Pancreas (tissue), 10 donors: ENCODE results near the gene CST3. TPM values are rescaled to one million over a fixed set of nuclear protein-coding genes. Genes with fewer than 3 reads are reported as not detected.
"Not testable (repeated sequence)": the region's sequence is repeated elsewhere in the genome, so short reads cannot be mapped to it uniquely, and the experiment has no call there.

Source experiments
- ATAC-seq, 4 donors: fragments of 200-7000 bp; cut with Tn5 transposase; one replicate each; pipeline versions ENCODE4 v1.8.0 to v1.9.1; 2020; ENCODE audit warnings: mild to moderate bottlenecking in 4 of 4, moderate library complexity in 4 of 4
- DNase-seq, 6 donors: peaks; one replicate each; pipeline ENCODE4 v3.0.0-alpha.2; 2020
- FAIRE-seq: peaks from 2 replicates; lab custom pipeline; 2012; peaks lifted over from hg19 to GRCh38; lab: Jason Lieb, UNC
- H3K27ac ChIP-seq, 4 donors: fragments of 200-600 bp; sonication (generic); 1 replicate in 3 of 4; 2 replicates in 1 of 4; pipeline versions ENCODE4 v1.5.0 to v1.8.0; 2020
- H3K27me3 ChIP-seq, 4 donors: fragments of 200-600 bp; one replicate each; pipeline ENCODE4 v1.8.0; 2021
- H3K36me3 ChIP-seq, 3 donors: fragments of 200-600 bp; sonication (generic) in 1 of 3; one replicate each; pipeline versions ENCODE4 v1.5.0 to v1.8.0; 2020 to 2021
- H3K4me1 ChIP-seq, 3 donors: fragments of 200-600 bp; one replicate each; pipeline ENCODE4 v1.8.0; 2021
- H3K4me3 ChIP-seq, 4 donors: fragments of 200-600 bp; sonication (generic) in 2 of 4; one replicate each; pipeline versions ENCODE4 v1.5.0 to v1.8.0; 2020 to 2021
- H3K9me3 ChIP-seq, 4 donors: fragments of 200-600 bp; one replicate each; pipeline ENCODE4 v1.8.0; 2021
- CTCF ChIP-seq, 4 donors: fragments of 200-600 bp; sonication (generic) in 3 of 4; IDR thresholded peaks; one replicate each; pipeline versions ENCODE4 v1.5.0 to v1.8.0; 2021; ENCODE audit warnings: antibody characterized with exemption in 4 of 4
- WGBS, 2 donors: extraction: QIAGEN DNeasy Blood & Tissue Kit; methylation state at CpG; one replicate each; pipeline ENCODE4 v1.1.7; 2013; 5-methylcytosine and 5-hydroxymethylcytosine counted together
- intact Hi-C, 3 donors: fragments of 100-400 bp; cut with DNase I; formaldehyde crosslinking; loops; one replicate each; pipeline versions ENCODE4 v1.11.1 to v1.14.2; 2022
- polyA plus RNA-seq, 2 donors: library from polyadenylated mRNA; stranded (reverse); fragments of 200-250 nt; gene quantifications; one replicate each; pipeline ENCODE4 v1.2.3, GENCODE V29; 2013
- total RNA-seq, 6 donors: library from RNA; stranded (reverse); fragmentation: NEBNext Ultra II Directional in 4 of 6; extraction: Animal tissue kit (Norgen Biotek cat#: 25700) in 4 of 6; gene quantifications; one replicate each; pipeline versions ENCODE4 v1.2.1 to v1.2.4, GENCODE V29; 2021 to 2023
- donor health status: healthy with polysubstance abuse.
- donor health status: DM: no; HTN: no; CAD: no; lungs with moderate emphysema.
- donor health status: DM: no; HTN: no; CAD: no.
- donor health status: control.
- donor health status: control.
- donor health status: Bipolar disorder and iron deficiency.
- donor health status: DM: yes; HTN: yes; CAD: no.
- donor health status: DM: no; HTN: no; CAD: no.
- donor health status: DM: no; HTN: no; CAD: no.
- donor health status: DM: yes; HTN: yes; CAD: no.

The CST3 gene
- total RNA-seq (100 to 1,000 TPM; 232 to 445 (median 264) TPM), polyA plus RNA-seq (100 to 1,000 TPM; 201 to 319 TPM)

DNA sequence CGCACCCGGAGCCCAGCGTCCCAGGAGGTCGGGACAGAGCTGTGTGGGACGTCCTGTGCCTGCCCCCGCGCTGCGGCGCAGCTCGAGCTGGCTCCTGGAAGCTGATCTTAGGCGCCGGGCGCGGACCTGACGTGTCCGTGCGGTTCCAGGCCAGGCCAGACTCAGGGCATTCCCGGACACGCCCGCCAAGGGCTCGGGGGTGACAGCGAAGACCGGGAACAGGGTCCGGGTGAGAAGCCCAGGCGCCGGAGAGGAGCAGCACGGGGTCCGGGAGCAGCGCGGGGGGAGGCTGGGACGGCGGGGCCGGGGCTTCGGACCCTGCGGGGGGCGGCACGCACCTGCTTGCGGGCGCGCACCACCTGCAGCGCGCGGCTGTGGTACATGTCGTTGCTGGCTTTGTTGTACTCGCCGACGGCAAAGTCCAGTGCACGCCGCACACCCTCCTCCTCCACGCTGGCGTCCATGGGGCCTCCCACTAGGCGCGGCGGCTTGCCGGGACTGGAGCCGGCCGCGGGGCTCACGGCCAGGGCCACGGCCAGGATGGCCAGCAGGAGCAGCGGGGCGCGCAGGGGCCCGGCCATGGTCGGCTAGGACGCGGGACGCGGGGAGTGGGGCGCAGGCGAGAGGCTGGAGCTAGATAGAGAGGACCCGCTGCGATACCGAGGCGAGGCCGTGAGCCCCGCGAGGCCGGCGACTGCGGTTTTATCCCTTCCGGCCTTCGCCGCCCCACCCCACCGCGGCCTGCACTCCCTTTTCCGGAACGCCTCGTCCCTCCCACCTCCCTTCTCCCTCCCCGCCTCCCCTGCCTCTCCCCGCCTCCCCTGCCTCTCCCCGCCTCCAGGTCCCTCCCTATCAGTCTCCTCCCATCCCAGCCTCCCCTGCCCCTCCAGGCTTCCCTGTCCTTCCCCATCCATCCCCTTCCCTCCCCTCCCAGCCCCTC is at the start of gene CST3:
Gene CST3 (minus strand): TSS at position 674 of the 940 bp plus-strand sequence. CDS start 93 bp downstream, at position 581.
- peak within 1 kb of the TSS; percentile 82 to 95 (median 90) for H3K4me3 ChIP-seq
- peaks cover 0 to 13% (median 3%) of the 10 kb centered on the region in 3 donors for H3K36me3 ChIP-seq
- 0% methylated on average over 66 to 92 of the region's 92 CpGs for WGBS, 2 donors
- H3K27me3 ChIP-seq, result no peaks in the 10 kb centered on the region
- H3K9me3 ChIP-seq, result no peaks in the 10 kb centered on the region
- no peak for TF ChIP-seq CTCF (IDR thresholded peaks at IDR 0.05)
- intact Hi-C loops, result no loop called here
- peak; percentile 81 to 94 (median 90) for DNase-seq
- no peak for FAIRE-seq
- peak; percentile 93 to 94 (median 93) for ATAC-seq
- H3K4me1 ChIP-seq, result peaks cover 0 to 8% (median 6%) of the 10 kb centered on the region in 3 donors
- H3K27ac ChIP-seq, result peak within 1 kb of the TSS; percentile 64 to 76 (median 72)

DNA sequence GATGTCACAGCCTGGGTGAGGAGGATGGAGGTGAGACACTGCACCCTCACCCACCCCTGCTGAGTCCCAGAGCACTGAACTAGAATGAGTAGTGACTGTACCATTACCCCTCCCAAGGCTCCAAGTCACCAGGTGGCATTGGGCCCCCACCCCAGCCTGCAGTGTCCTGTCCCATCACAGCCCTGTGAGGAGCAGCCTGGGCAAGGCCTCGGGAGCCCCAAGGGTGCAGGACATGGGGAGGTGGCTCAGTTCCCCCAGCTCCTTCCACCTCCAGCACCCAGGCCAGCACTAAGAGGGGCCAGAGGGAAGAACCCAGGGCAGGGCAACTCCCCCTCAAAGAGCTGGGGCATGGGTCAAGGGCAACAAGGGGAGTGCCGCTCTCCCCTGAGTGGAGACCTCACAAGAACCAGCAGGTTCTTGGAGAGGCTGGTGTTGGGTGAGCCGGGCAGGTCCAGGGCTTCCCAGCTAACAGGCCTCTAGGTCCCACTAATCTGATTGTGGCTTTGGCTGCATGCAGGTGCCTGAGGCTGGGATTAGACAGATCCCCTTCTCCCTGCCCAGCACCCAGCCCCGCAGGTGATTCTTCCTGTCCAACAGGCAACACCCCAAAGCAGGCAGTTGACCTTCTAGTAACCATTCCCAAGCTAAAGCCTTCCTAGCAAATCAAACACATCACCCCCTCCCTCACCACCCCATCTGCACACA is 48.4 kb upstream of the CST3 start:
- Histone ChIP-seq H3K36me3 (no peaks in the 10 kb centered on the region), H3K27me3 (no peaks in the 10 kb centered on the region), H3K27ac (no peak overlapping the region), H3K9me3 (no peaks in the 10 kb centered on the region), H3K4me3 (no peak overlapping the region), H3K4me1 (no peaks in the 10 kb centered on the region)
- ATAC-seq, result no peak
- 65 to 72% methylated on average over 4 of the region's 4 CpGs for WGBS, 2 donors
- intact Hi-C loops, result no loop called here
- FAIRE-seq, result no peak
- DNase-seq, result no peak
- no peak for TF ChIP-seq CTCF (IDR thresholded peaks at IDR 0.05)

GRCh38 chr20:23685529-23685896 is 47.8 kb upstream of the CST3 start:
- ATAC-seq, H3K9me3 ChIP-seq, H3K27ac ChIP-seq, intact Hi-C loops, DNase-seq, H3K27me3 ChIP-seq, H3K4me3 ChIP-seq, H3K36me3 ChIP-seq, FAIRE-seq, H3K4me1 ChIP-seq: not testable (repeated sequence)
- WGBS, 2 donors, result 42 to 61% methylated on average over 4 of the region's 4 CpGs

GRCh38 chr20:23684261-23684660 is 46.5 kb upstream of the CST3 start:
- Histone ChIP-seq H3K4me3 (no peak overlapping the region), H3K27me3 (no peaks in the 10 kb centered on the region), H3K9me3 (no peaks in the 10 kb centered on the region), H3K4me1 (no peaks in the 10 kb centered on the region), H3K36me3 (no peaks in the 10 kb centered on the region), H3K27ac (no peak overlapping the region)
- no peak for FAIRE-seq
- ATAC-seq, result no peak
- no peak for DNase-seq
- 66 to 81% methylated on average over 6 of the region's 6 CpGs for WGBS, 2 donors
- no peak for TF ChIP-seq CTCF (IDR thresholded peaks at IDR 0.05)
- intact Hi-C loops, result no loop called here

DNA sequence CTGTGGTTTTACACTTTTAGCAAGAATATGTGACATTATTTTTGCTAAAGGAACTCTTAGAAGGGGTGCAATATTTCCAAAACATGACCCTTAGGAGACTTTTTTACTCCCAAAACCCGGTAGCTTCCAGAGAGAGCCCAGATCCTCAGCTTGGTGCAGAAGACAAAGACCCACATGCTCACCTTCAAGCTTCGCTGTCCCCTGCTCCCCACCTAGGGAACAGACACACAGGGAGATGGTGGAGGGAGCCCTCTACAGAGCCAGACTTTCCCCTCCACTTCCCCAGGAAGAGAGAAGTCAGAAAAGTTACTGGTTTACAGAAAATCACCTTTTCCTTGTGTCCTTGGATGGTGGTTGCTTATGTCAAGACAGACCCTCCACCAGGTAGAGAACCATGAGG is 46.1 kb upstream of the CST3 start:
- no peak overlapping the region for H3K4me3 ChIP-seq
- H3K9me3 ChIP-seq, result no peaks in the 10 kb centered on the region
- 77 to 83% methylated on average over 2 of the region's 2 CpGs for WGBS, 2 donors
- no peaks in the 10 kb centered on the region for H3K27me3 ChIP-seq
- intact Hi-C loops, result no loop called here
- no peaks in the 10 kb centered on the region for H3K36me3 ChIP-seq
- ATAC-seq (no peak), FAIRE-seq (no peak), DNase-seq (no peak)
- H3K27ac ChIP-seq, result no peak overlapping the region
- no peak for TF ChIP-seq CTCF (IDR thresholded peaks at IDR 0.05)
- no peaks in the 10 kb centered on the region for H3K4me1 ChIP-seq
